Peyer's patch (tissue), 4 donors: Measurements from ENCODE around the gene ANKRD18B.
"Not testable (repeated sequence)": the region's sequence is repeated elsewhere in the genome, so short reads cannot be mapped to it uniquely, and the experiment has no call there.

Experiments used
- POLR2A ChIP-seq, 2 donors: fragments of 450-650 bp; IDR thresholded peaks; one replicate each; pipeline ENCODE4 v1.5.1; 2017; ENCODE audit warnings: antibody characterized with exemption in 2 of 2, mild to moderate bottlenecking in 2 of 2, moderate library complexity in 2 of 2
- TF ChIP-seq, protein P1 (sequence below), 6 experiments: fragments of 450-650 bp in 4 of 6; fragments of 200-600 bp in 2 of 6; sonication (generic) in 1 of 6; IDR thresholded peaks; one replicate each; pipeline ENCODE4 v1.5.1; 2017 to 2019; ENCODE audit warnings: antibody characterized with exemption in 6 of 6, mild to moderate bottlenecking in 3 of 6, moderate library complexity in 1 of 6

DNA sequence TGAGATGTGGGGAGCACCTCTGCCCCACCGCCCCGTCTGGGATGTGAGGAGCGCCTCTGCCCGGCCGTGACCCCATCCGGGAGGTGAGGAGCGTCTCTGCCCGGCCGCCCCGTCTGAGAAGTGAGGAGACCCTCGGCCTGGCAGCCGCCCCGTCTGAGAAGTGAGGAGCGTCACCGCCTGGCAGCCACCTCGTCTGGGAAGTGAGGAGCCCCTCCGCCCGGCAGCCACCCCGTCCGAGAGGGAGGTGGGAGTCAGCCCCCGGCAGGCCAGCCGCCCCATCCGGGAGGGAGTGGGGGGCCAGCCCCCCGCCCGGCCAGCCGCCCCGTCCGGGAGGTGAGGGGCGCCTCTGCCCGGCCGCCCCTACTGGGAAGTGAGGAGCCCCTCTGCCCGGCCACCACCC lies 76.9 kb downstream of the ANKRD18B start:
- TF ChIP-seq, protein P1, sequence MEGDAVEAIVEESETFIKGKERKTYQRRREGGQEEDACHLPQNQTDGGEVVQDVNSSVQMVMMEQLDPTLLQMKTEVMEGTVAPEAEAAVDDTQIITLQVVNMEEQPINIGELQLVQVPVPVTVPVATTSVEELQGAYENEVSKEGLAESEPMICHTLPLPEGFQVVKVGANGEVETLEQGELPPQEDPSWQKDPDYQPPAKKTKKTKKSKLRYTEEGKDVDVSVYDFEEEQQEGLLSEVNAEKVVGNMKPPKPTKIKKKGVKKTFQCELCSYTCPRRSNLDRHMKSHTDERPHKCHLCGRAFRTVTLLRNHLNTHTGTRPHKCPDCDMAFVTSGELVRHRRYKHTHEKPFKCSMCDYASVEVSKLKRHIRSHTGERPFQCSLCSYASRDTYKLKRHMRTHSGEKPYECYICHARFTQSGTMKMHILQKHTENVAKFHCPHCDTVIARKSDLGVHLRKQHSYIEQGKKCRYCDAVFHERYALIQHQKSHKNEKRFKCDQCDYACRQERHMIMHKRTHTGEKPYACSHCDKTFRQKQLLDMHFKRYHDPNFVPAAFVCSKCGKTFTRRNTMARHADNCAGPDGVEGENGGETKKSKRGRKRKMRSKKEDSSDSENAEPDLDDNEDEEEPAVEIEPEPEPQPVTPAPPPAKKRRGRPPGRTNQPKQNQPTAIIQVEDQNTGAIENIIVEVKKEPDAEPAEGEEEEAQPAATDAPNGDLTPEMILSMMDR (IDR thresholded peaks at IDR 0.05), result not testable (repeated sequence)
- not testable (repeated sequence) for TF ChIP-seq POLR2A (IDR thresholded peaks at IDR 0.05)
